AG04449 (cell line): ENCODE measurements around the gene WFDC2.

Experiments
- CTCF ChIA-PET: fragments of 350-600 bp; formaldehyde crosslinking; extraction: SDS; loops from one replicate; lab custom pipeline; 2021; ENCODE audit warnings: antibody characterized with exemption; lab: Yijun Ruan, JAX
- POLR2A ChIA-PET: fragments of 400-600, 350-600 bp; formaldehyde crosslinking; extraction: SDS; loops from one replicate; lab custom pipeline; 2020; ENCODE audit warnings: antibody characterized with exemption, inconsistent platforms; lab: Yijun Ruan, JAX
- DNase-seq: peaks from one replicate; pipeline ENCODE4 v3.0.0-alpha.2; 2010; ENCODE audit warnings: low read depth, low spot score
- H3K4me3 ChIP-seq: 2 replicates; pipeline ENCODE4 v1.5.1; 2011; ENCODE audit warnings: low read depth, mild to moderate bottlenecking, control low read depth, low read length
- CTCF ChIP-seq: IDR thresholded peaks from one replicate; pipeline ENCODE4 v1.5.1; 2011; ENCODE audit warnings: mild to moderate bottlenecking, moderate library complexity, low read length, control low read depth, inconsistent platforms; ENCODE audit not compliant: insufficient read depth; ENCODE audit errors: missing control alignments

The WFDC2 gene

GRCh38 chr20:45479822-45480221 is 10.3 kb downstream of the WFDC2 start:
- POLR2A ChIA-PET: no interaction called here
- DNase-seq: no peak
- H3K4me3 ChIP-seq: no peak overlapping the region
- no peak for TF ChIP-seq CTCF
- CTCF ChIA-PET: interaction anchor here (1.1 kb wide), 1 partner anchor 168 kb away, joined by 3 read pairs; no protein-coding TSS in a partner anchor

- no peak for TF ChIP-seq CTCF
- no peak overlapping the region for H3K4me3 ChIP-seq
- POLR2A ChIA-PET: no interaction called here
- CTCF ChIA-PET: interaction anchor here (1.3 kb wide), 1 partner anchor 165 kb away, joined by 3 read pairs; no protein-coding TSS in a partner anchor
- no peak for DNase-seq
These were observed 15.1 kb downstream of the WFDC2 start for GRCh38 chr20:45484676-45485075.

GRCh38 chr20:45485388-45485787 is 15.8 kb downstream of the WFDC2 start:
- ChIA-PET CTCF (interaction anchor here (0.6 to 1.3 kb wide), 3 partner anchors 35 to 174 kb away, joined by 3 read pairs; no protein-coding TSS in a partner anchor), POLR2A (no interaction called here)
- H3K4me3 ChIP-seq: no peak overlapping the region
- no peak for DNase-seq
- TF ChIP-seq CTCF: no peak

- ChIA-PET CTCF (no interaction called here), POLR2A (no interaction called here)
- no peak for DNase-seq
These were observed 17.7 kb downstream of the WFDC2 start for GRCh38 chr20:45487231-45487635.

GRCh38 chr20:45489083-45489531 is 19.6 kb downstream of the WFDC2 start:
- ChIA-PET CTCF (no interaction called here), POLR2A (no interaction called here)
- no peak for DNase-seq

More at GRCh38 chr20:45487231-45487635, 17.7 kb downstream of the WFDC2 start:
- H3K4me3 ChIP-seq: no peak overlapping the region
- TF ChIP-seq CTCF: no peak

GRCh38 chr20:45495501-45495941 is 26.0 kb downstream of the WFDC2 start:
- ChIA-PET POLR2A (no interaction called here), CTCF (interaction anchor here (0.6 to 1.0 kb wide), 2 partner anchors 49 to 59 kb away, joined by 3 read pairs; no protein-coding TSS in a partner anchor)
- TF ChIP-seq CTCF: no peak
- DNase-seq: no peak
- no peak overlapping the region for H3K4me3 ChIP-seq

More at GRCh38 chr20:45489083-45489531, 19.6 kb downstream of the WFDC2 start:
- TF ChIP-seq CTCF: no peak
- H3K4me3 ChIP-seq: no peak overlapping the region
